ENCODE data around the gene RIOK3.

- TF ChIP-seq CTCF (IDR thresholded peaks at IDR 0.05; ENCODE audit: poor library complexity, severe bottlenecking) = no peak
- no peak for TF ChIP-seq EP300 (conservative IDR thresholded peaks at IDR 0.05; ENCODE audit: poor library complexity, severe bottlenecking)
These were observed 76.5 kb downstream of the RIOK3 start for GRCh38 chr18:23529604-23530003.
